CD4-positive, alpha-beta T cell (primary cell): ENCODE measurements around the gene HOXA5. TPM values are rescaled to one million over a fixed set of nuclear protein-coding genes. Genes with fewer than 3 reads are reported as not detected.

ENCODE experiments used
- ATAC-seq: fragments of 200-7000 bp; cut with Tn5 transposase; one replicate; pipeline ENCODE4 v1.10.0; 2022; ENCODE audit warnings: mild to moderate bottlenecking; ENCODE audit not compliant: poor library complexity
- CTCF ChIA-PET: fragments of 350-600 bp; sonication (Branson Sonifier 250); formaldehyde crosslinking; loops from one replicate; lab custom pipeline; 2021; ENCODE audit warnings: antibody characterized with exemption, inconsistent platforms; lab: Charles Lee
- POLR2A ChIA-PET: fragments of 350-600 bp; sonication (Branson Sonifier 250); formaldehyde crosslinking; loops from one replicate; lab custom pipeline; 2021; ENCODE audit warnings: antibody characterized with exemption, inconsistent platforms; lab: Charles Lee
- DNase-seq, 14 experiments: peaks; one replicate each; pipeline ENCODE4 v3.0.0-alpha.2; 2013 to 2020; ENCODE audit warnings: mixed read lengths in 2 of 14
- H3K27ac ChIP-seq, 2 donors: one replicate each; pipeline versions ENCODE4 v1.5.1 to v1.7.0; 2013; ENCODE audit warnings: low read length in 2 of 2, low read depth in 1 of 2, mild to moderate bottlenecking in 1 of 2
- H3K27me3 ChIP-seq, 2 experiments: 1 replicate in 1 of 2; 2 replicates in 1 of 2; pipeline versions ENCODE4 v1.6.1 to v1.7.0; 2013; ENCODE audit warnings: low read length in 2 of 2, control low read depth in 1 of 2, mild to moderate bottlenecking in 1 of 2, moderate library complexity in 1 of 2; ENCODE audit not compliant: insufficient read depth in 2 of 2, control insufficient read depth in 1 of 2
- H3K36me3 ChIP-seq: one replicate; pipeline ENCODE4 v1.6.1; 2013; ENCODE audit warnings: low read length, control low read depth; ENCODE audit not compliant: insufficient read depth
- H3K4me1 ChIP-seq: one replicate; pipeline ENCODE4 v1.6.1; 2013; ENCODE audit warnings: low read length, control low read depth; ENCODE audit not compliant: insufficient read depth
- H3K4me3 ChIP-seq: one replicate; pipeline ENCODE4 v1.5.1; 2013; ENCODE audit warnings: mild to moderate bottlenecking, low read length, moderate library complexity
- H3K9me3 ChIP-seq, 2 experiments: 1 replicate in 1 of 2; 2 replicates in 1 of 2; pipeline versions ENCODE4 v1.6.1 to v1.7.0; 2013; ENCODE audit warnings: low read length in 2 of 2, mild to moderate bottlenecking in 2 of 2, control low read depth in 1 of 2, moderate library complexity in 1 of 2; ENCODE audit not compliant: control insufficient read depth in 1 of 2, insufficient read depth in 1 of 2
- H3K27ac Mint-ChIP-seq: one replicate; pipeline ENCODE4 v1.8.0; 2020; ENCODE audit warnings: mixed read lengths
- H3K27me3 Mint-ChIP-seq: one replicate; pipeline ENCODE4 v1.8.0; 2021; ENCODE audit warnings: mixed read lengths
- H3K36me3 Mint-ChIP-seq: one replicate; pipeline ENCODE4 v1.8.0; 2021; ENCODE audit warnings: low read depth, mixed read lengths
- H3K4me1 Mint-ChIP-seq: one replicate; pipeline ENCODE4 v1.8.0; 2021; ENCODE audit warnings: low read depth, mixed read lengths
- H3K4me3 Mint-ChIP-seq: one replicate; pipeline ENCODE4 v1.8.0; 2020; ENCODE audit warnings: mild to moderate bottlenecking, mixed read lengths
- H3K9me3 Mint-ChIP-seq: one replicate; pipeline ENCODE4 v1.8.0; 2020; ENCODE audit warnings: mixed read lengths
- CTCF ChIP-seq: fragments of 200-600 bp; IDR thresholded peaks from one replicate; pipeline ENCODE4 v1.8.0; 2022; ENCODE audit warnings: antibody characterized with exemption, mild to moderate bottlenecking
- intact Hi-C, 2 experiments: fragments of 100-400 bp; cut with DNase I in 1 of 2; cut with micrococcal nuclease in 1 of 2; formaldehyde crosslinking; loops; one replicate each; pipeline versions ENCODE4 v1.15.1 to v1.9.0; 2023 to 2025; cut with DNase I, micrococcal nuclease
- total RNA-seq, 174 experiments: library from RNA in 2 of 174; stranded (reverse) in 2 of 174; gene quantifications; one replicate each; pipeline ENCODE4 v1.2.3 and lab custom pipeline; 2021 to 2026

The HOXA5 gene
- total RNA-seq, 2 experiments from 2014 or later = not detected

- POLR2A ChIA-PET = interaction anchor here (1.0 kb wide), 2 partner anchors 8 to 10 kb away, joined by 3 read pairs; partner anchors contain the start of gene HOXA11
- DNase-seq = no peak
These were observed 33.0 kb upstream of the HOXA5 start for GRCh38 chr7:27176524-27176845.

GRCh38 chr7:27175626-27176523, 32.4 kb upstream of the HOXA5 start:
- Histone ChIP-seq H3K27ac (no peak overlapping the region), H3K4me1 (peaks cover 45% of the 10 kb centered on the region), H3K9me3 (peaks cover 5 to 56% of the 10 kb centered on the region in 2 experiments), H3K36me3 (no peaks in the 10 kb centered on the region), H3K27me3 (peaks cover 76 to 95% of the 10 kb centered on the region in 2 experiments), H3K4me3 (no peak overlapping the region)
- Mint-ChIP-seq H3K4me3 (no peak overlapping the region), H3K27ac (no peak overlapping the region), H3K36me3 (no peaks in the 10 kb centered on the region), H3K27me3 (peaks cover 86% of the 10 kb centered on the region), H3K4me1 (peaks cover 27% of the 10 kb centered on the region), H3K9me3 (no peaks in the 10 kb centered on the region)
- intact Hi-C loops = loop anchor here in 1 of 2 experiments (5.0 kb wide), 1 partner anchor 1224 kb away; no protein-coding TSS in a partner anchor
- TF ChIP-seq CTCF = no peak
- ChIA-PET CTCF (interaction anchor here (1.2 to 2.2 kb wide), 2 partner anchors 25 to 1281 kb away, joined by 3 to 8 read pairs; no protein-coding TSS in a partner anchor), POLR2A (interaction anchor here (1.0 kb wide), 2 partner anchors 9 to 10 kb away, joined by 3 read pairs; partner anchors contain the start of gene HOXA11)
- ATAC-seq = no peak
- DNase-seq = peak in 2 of 14 experiments; percentile 10 to 27

More at GRCh38 chr7:27176524-27176845, 33.0 kb upstream of the HOXA5 start:
- H3K9me3 ChIP-seq = peaks cover under 1 to 52% of the 10 kb centered on the region in 2 experiments
- Mint-ChIP-seq H3K9me3 (no peaks in the 10 kb centered on the region), H3K4me1 (peaks cover 21% of the 10 kb centered on the region), H3K36me3 (no peaks in the 10 kb centered on the region), H3K4me3 (no peak overlapping the region), H3K27me3 (peaks cover 86% of the 10 kb centered on the region), H3K27ac (no peak overlapping the region)
- ATAC-seq = no peak
- intact Hi-C loops = loop anchor here in 1 of 2 experiments (5.0 kb wide), 1 partner anchor 1224 kb away; no protein-coding TSS in a partner anchor
- CTCF ChIA-PET = interaction anchor here (1.2 to 2.2 kb wide), 2 partner anchors 26 to 1282 kb away, joined by 3 to 8 read pairs; no protein-coding TSS in a partner anchor
- H3K36me3 ChIP-seq = no peaks in the 10 kb centered on the region
- no peak overlapping the region for H3K4me3 ChIP-seq
- no peak for TF ChIP-seq CTCF
- peaks cover 71 to 93% of the 10 kb centered on the region in 2 experiments for H3K27me3 ChIP-seq
- H3K27ac ChIP-seq = no peak overlapping the region
- peaks cover 41% of the 10 kb centered on the region for H3K4me1 ChIP-seq

GRCh38 chr7:27174874-27175625, 31.6 kb upstream of the HOXA5 start:
- Mint-ChIP-seq H3K27ac (no peak overlapping the region), H3K4me3 (peak overlapping the region; percentile 65), H3K9me3 (no peaks in the 10 kb centered on the region), H3K4me1 (peaks cover 33% of the 10 kb centered on the region), H3K36me3 (no peaks in the 10 kb centered on the region), H3K27me3 (peaks cover 88% of the 10 kb centered on the region)
- Histone ChIP-seq H3K27ac (no peak overlapping the region), H3K4me3 (no peak overlapping the region), H3K4me1 (peaks cover 47% of the 10 kb centered on the region), H3K9me3 (peaks cover 5 to 50% of the 10 kb centered on the region in 2 experiments), H3K36me3 (no peaks in the 10 kb centered on the region), H3K27me3 (peaks cover 73 to 95% of the 10 kb centered on the region in 2 experiments)
- DNase-seq (peak in 3 of 14 experiments; percentile 0 to 32 (median 6)), ATAC-seq (no peak)
- ChIA-PET CTCF (interaction anchor here (0.9 kb wide), 1 partner anchor 24 kb away, joined by 3 read pairs; no protein-coding TSS in a partner anchor), POLR2A (interaction anchor here (0.7 kb wide), 1 partner anchor 9 kb away, joined by 3 read pairs; no protein-coding TSS in a partner anchor)
- intact Hi-C loops = loop anchor here in 1 of 2 experiments (5.0 kb wide), 1 partner anchor 1223 kb away; no protein-coding TSS in a partner anchor
- no peak for TF ChIP-seq CTCF
